H54 (cell line): ENCODE data around the gene FUT2.
A peak's percentile ranks its signal among the peaks of the same experiment; 100 is the strongest.
"Not testable (repeated sequence)": the region's sequence is repeated elsewhere in the genome, so short reads cannot be mapped to it uniquely, and the experiment has no call there.

Experiments used
- DNase-seq: peaks from one replicate; pipeline ENCODE4 v3.0.0; 2011; ENCODE audit warnings: low spot score, mixed read lengths; ENCODE audit not compliant: insufficient read length
- FAIRE-seq: peaks from 3 replicates; lab custom pipeline; 2011; peaks lifted over from hg19 to GRCh38; lab: Jason Lieb, UNC
- POLR2A ChIP-seq: IDR thresholded peaks from 2 replicates; pipeline ENCODE4 v1.6.1; 2011; ENCODE audit warnings: low read depth, mild to moderate bottlenecking, low read length

FUT2 gene

GRCh38 chr19:48702701-48703100 is 6.9 kb downstream of the FUT2 start:
- FAIRE-seq = no peak
- no peak for DNase-seq
- no peak for TF ChIP-seq POLR2A

GRCh38 chr19:48703316-48703715 is 7.5 kb downstream of the FUT2 start:
- FAIRE-seq (no peak), DNase-seq (no peak)
- TF ChIP-seq POLR2A = no peak

GRCh38 chr19:48705431-48705830 is 9.7 kb downstream of the FUT2 start:
- DNase-seq (no peak), FAIRE-seq (no peak)
- no peak for TF ChIP-seq POLR2A

GRCh38 chr19:48708471-48708870 is 12.7 kb downstream of the FUT2 start:
- DNase-seq (no peak), FAIRE-seq (no peak)
- no peak for TF ChIP-seq POLR2A

DNA sequence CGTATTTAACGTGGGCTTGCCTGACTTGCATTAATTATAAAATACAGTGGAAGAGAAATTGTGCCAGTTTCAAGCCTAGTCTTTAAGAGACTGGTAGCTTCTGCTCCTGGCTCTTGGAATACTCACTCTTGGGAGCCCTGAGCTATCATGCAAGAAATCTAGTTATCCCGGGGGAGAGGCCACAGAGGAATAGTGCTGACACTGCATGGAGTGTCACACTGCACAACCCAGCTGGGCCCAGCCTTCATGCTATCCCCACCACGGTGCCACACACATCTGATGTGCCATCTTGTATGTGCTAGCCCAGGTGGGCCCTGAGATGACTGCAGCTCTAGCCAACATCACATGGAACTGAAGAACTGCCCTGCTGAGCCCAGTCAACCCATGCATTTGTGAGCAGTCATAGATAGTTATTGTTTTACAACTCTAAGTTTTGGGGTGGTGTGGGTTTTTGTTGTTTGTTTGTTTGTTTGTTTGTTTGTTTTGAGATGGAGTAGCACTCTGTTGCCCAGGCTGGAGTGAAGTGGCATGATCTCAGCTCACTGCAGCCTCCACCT is 15.4 kb downstream of the FUT2 start:
- no peak for FAIRE-seq
- no peak for DNase-seq
- no peak for TF ChIP-seq POLR2A

GRCh38 chr19:48713041-48713863 is 17.5 kb downstream of the FUT2 start:
- no peak for TF ChIP-seq POLR2A
- FAIRE-seq (no peak), DNase-seq (no peak)

GRCh38 chr19:48713864-48714755 is 18.3 kb downstream of the FUT2 start:
- FAIRE-seq (peak; percentile 86), DNase-seq (peak; percentile 93)
- TF ChIP-seq POLR2A = peak; percentile 44; the same call in 1 of the 2 replicates

GRCh38 chr19:48714759-48715675 is 19.2 kb downstream of the FUT2 start:
- TF ChIP-seq POLR2A = no peak
- FAIRE-seq = no peak
- no peak for DNase-seq

GRCh38 chr19:48715681-48716171 is 20.0 kb downstream of the FUT2 start:
- no peak for DNase-seq
- FAIRE-seq = no peak
- no peak for TF ChIP-seq POLR2A

GRCh38 chr19:48716562-48717291 is 21.0 kb downstream of the FUT2 start:
- DNase-seq (no peak), FAIRE-seq (no peak)
- 0 out of 2 replicates have a peak, but pooled peaks have one; percentile 10 for TF ChIP-seq POLR2A

DNA sequence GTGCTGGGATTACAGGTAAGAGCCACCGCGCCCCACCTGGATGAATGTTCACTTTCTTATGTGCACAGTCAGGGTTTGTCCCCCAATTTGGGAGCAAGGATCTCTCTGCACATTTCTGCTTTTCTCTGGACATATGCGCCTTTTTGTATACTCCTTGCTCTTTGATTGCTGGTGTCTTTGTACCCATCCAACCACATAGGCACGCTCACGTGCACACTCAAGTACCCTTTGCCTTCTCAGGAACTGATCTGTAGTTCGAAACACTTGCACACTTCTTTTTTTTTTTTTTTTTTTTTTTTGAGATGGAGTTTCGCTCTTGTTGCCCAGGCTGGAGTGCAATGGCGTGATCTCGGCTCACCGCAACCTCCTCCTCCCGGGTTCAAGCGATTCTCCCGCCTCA is 22.3 kb downstream of the FUT2 start:
- not testable (repeated sequence) for FAIRE-seq

GRCh38 chr19:48718711-48719231 is 23.0 kb downstream of the FUT2 start:
- no peak for FAIRE-seq
- TF ChIP-seq POLR2A = no peak
- no peak for DNase-seq

More for the DNA sequence above, 22.3 kb downstream of the FUT2 start:
- not testable (repeated sequence) for DNase-seq
